HG03571 (cell line): ENCODE data around the gene ANAPC5.

Experiments used
- ATAC-seq: cut with Tn5 transposase; IDR thresholded peaks from one replicate; pipeline ENCODE4 v1.9.1; 2021; ENCODE audit not compliant: unreplicated experiment

ANAPC5 gene

DNA sequence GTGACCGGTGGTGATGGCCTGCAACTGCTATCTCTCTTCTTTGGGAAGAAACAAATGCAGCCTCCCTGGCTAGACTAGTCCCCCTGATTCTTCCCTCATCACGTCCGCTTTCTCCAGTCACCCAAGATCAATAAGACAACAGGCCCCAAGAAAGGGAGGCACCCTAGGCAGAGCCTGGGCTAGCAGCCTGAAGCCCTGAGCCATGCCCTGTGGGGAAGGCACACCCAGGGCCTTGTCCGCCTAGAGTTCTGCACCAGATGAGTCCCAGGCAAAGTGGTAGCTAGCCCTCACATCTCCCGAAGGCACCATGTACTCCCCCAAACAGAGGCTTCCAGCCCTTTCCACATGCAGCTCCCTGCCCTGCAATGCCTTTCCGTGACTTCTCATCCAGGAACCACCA lies 90.8 kb downstream of the ANAPC5 start:
- ATAC-seq, result no peak

DNA sequence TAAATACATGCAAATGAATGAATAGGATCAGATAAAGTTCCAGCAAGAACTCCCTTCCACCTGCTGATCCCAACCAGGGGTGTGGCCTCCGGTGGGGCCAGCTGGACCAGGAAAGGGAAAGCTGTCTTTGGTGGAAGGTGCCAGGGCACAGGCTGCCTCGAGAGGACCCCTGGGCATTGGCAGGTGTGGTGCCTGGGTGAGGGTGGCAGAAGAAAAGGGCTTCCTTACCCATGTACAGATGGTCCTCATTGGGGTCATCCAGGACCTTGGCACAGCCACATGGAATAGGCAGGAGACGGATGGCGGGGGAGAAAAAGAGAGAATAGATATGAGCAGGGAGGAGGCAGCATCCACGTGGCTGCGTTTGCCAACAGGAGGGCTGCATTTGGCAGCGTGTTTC lies 92.1 kb downstream of the ANAPC5 start:
- ATAC-seq, result no peak

GRCh38 chr12:121259074-121259473 lies 93.1 kb downstream of the ANAPC5 start:
- ATAC-seq, result no peak
